Measurements from ENCODE around the gene GPLD1. TPM values are rescaled to one million over a fixed set of nuclear protein-coding genes. Genes with fewer than 3 reads are reported as not detected.
"Not testable (repeated sequence)": the region's sequence is repeated elsewhere in the genome, so short reads cannot be mapped to it uniquely, and the experiment has no call there.

GPLD1 gene
- total RNA-seq: 0.13 and 0.25 TPM in 2 replicates

DNA sequence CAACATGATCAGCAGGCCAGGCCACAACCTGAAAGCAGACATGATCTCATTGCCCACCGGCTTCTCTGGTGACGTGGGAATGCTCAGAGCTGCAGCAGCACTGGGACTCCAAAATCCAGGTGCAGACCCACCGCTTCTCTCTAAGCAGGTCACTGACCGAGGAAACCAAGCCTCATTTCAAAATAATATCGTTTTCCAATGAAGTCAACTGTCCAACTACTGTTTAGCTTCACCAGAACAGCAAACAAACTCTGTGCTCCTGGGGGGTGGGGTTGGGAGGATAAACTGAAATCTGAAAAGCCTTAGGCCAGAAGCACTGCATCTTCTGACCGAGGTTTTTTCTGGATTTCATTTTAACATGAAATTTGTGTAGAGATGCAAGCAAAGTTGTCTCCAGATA, at the start of gene GPLD1:
Gene GPLD1, minus strand, starts transcription at position 109 of the 400 bp plus-strand sequence. Its CDS starts 67 bp downstream, at position 42.
- no peak for DNase-seq (ENCODE audit: low read depth in 2 of 2)

DNA sequence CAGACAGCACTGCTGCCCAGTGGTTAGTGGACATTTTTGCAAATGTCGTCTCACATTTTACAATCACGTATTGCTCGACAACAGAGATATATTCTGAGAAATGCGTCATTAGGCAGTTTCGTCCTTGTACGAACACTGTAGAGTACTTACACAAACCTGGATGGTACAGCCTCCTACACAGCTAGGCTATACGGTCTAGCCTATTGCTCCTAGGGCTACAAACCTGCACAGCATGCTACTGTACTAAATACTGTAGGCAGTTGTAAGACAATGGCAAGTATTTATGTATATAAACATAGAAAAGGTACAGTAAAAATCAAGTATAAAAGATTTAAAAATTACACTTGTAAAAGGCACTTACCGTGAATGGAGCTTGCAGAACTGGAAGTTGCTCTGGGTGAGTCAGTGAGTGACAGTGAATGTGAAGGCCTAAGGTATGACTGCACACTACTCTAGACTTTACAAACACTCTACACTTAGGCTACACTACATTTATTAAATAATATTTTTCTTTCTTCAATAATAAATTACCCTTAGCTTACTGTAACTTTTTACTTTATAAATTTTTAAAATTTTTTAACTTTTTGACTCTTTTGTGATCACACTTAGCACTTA, 48.5 kb upstream of the GPLD1 start:
- DNase-seq (ENCODE audit: low read depth in 2 of 2): no peak

- no peak for DNase-seq (ENCODE audit: low read depth in 2 of 2)
These were observed 47.8 kb upstream of the GPLD1 start for GRCh38 chr6:24537082-24537699.

- no peak for DNase-seq (ENCODE audit: low read depth in 2 of 2)
These were observed 47.1 kb upstream of the GPLD1 start for GRCh38 chr6:24536466-24536865.

- DNase-seq (ENCODE audit: low read depth in 2 of 2): no peak
These were observed 45.8 kb upstream of the GPLD1 start for GRCh38 chr6:24535210-24535609.

DNA sequence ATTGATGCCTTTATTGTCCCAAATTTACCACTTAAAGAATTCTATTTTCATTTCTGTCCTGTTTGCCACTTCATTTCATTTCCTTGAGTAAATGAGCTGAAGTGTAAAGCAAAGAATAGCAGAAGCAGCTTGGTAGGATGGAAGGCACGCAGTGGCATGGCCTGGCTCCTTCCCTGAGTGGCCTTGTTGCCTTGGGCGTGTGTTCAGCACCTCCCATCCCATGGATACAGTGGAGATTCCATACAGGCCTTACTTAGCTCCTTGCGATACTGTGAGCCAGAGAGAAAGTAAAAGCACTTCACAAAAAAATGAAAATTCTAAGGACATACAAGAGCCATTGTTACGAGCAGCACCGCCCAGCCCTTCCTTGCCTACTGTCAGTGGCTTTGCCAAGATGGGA, 45.0 kb upstream of the GPLD1 start:
- no peak for DNase-seq (ENCODE audit: low read depth in 2 of 2)

DNA sequence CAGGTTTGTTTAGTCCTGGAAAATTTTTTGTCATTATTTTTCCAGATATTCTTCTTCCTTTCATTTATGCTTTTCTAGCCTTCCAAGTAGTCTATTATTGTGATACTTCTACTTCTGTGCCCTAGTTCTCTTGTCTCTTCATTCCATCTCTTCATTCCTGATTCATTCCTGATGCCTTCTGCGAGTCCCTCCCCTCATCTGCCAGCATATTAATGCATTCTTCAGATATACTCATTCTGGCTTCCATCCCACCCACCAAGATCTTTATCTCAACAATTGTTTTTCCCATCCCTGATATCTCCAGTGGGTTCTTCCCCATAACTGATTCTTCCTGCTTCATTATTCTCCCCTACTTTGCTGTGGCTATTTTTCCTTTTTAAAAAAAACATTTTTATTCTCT, 40.6 kb upstream of the GPLD1 start:
- no peak for DNase-seq (ENCODE audit: low read depth in 2 of 2)

- DNase-seq (ENCODE audit: low read depth in 2 of 2): peak in 1 of 2 donors; percentile 18
These were observed 35.4 kb upstream of the GPLD1 start for GRCh38 chr6:24524805-24525204.

- DNase-seq (ENCODE audit: low read depth in 2 of 2): no peak
These were observed 35.0 kb upstream of the GPLD1 start for GRCh38 chr6:24524329-24524728.

DNA sequence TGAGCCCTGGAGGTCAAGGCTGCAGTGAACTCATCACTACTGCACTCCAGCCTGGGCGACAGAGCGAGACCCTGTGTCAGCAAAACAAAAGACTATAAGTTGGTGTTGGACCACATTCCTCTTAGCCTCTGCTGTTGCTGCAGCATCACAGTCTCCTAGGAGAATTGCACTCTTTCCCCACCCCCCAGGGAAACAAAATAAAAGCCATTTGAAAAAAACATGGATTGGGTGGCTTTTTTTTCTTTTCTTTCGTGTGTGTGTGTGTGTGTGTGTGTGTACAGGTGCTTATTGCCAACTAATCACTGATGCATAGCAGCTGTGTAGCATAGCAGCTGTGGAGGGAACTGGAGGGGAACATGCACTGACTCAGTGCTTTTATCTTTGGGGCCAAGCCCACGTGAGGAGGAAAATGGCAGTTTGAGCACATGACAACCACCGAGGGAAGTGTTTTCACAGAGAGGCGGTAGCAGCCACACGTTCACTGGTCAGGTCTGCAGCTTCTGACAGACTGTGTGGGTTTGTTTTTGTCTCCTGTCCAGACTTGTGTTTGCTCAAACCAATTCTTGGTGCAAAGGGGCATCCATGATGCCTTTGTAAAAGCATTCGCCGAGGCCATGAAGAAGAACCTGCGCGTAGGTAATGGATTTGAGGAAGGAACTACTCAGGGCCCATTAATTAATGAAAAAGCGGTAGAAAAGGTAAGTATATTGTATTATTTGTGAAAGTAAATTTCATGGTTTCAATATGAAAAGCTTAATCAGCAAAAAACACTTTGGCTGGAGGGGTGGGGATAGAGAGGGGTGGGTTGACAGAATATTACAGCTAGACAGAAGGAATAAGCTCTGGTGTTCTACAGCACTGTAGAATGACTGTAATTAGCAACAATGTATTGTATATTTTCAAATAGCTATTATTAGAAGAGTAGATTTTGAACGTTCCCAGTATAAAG, 33.1 kb upstream of the GPLD1 start:
- no peak for DNase-seq (ENCODE audit: low read depth in 2 of 2)

GRCh38 chr6:24520929-24521546, 31.7 kb upstream of the GPLD1 start:
- DNase-seq (ENCODE audit: low read depth in 2 of 2): peak; percentile 1 to 28

GRCh38 chr6:24517659-24518543, 28.5 kb upstream of the GPLD1 start:
- no peak for DNase-seq (ENCODE audit: low read depth in 2 of 2)

- DNase-seq (ENCODE audit: low read depth in 2 of 2): no peak
These were observed 24.2 kb upstream of the GPLD1 start for GRCh38 chr6:24513602-24514001.

- DNase-seq (ENCODE audit: low read depth in 2 of 2): not testable (repeated sequence)
These were observed 22.6 kb upstream of the GPLD1 start for GRCh38 chr6:24511976-24512375.

DNA sequence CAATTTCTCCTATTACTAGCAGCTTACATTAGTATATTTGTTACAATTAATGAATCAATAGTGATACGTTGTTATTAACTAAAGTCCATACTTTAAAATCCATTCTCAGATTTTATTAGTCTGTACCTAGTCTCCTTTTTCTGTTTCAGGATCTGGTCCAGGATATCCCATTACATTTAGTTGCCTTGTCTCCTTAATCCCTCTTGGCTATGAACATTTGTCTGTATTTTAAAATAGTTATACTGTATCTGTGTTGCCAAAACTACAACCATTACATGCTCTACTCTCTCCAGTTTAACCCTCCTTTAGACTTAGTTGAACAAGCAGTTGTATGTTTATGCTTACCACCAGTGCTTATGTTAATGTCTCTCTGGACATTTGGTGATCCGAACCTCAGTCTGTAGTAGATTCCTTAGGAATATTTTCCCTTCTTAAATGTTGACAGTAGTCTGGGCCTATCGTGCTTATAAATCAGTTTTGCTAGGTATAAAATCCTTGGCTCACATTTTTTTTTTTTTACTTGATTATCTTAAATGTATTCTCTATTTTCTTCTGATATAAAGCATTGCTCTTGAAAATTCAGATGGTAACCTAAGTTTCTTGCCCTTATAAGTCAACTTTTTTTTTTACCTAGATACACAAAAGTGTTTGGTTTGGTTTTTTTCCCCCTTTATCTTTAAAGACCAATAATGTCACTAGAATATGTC, 17.6 kb upstream of the GPLD1 start:
- no peak for DNase-seq (ENCODE audit: low read depth in 2 of 2)

- DNase-seq (ENCODE audit: low read depth in 2 of 2): no peak
These were observed 15.5 kb upstream of the GPLD1 start for GRCh38 chr6:24504649-24505586.

DNA sequence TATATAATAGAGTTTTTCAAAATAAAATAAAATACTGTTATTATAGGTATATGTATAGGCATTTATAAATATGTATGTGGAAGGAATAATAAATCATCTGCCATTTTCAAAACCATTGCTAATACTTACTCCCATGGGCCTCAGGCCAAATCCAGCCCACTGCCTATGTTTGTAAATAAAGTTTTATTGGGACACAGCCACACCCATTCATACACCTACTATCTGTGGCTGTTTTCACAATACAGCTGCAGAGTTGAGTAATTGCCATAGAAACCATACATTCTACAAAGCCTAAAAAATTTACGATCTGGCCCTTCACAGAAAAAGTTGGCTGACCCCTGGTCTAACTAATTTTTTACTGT, 14.9 kb upstream of the GPLD1 start:
- no peak for DNase-seq (ENCODE audit: low read depth in 2 of 2)

DNA sequence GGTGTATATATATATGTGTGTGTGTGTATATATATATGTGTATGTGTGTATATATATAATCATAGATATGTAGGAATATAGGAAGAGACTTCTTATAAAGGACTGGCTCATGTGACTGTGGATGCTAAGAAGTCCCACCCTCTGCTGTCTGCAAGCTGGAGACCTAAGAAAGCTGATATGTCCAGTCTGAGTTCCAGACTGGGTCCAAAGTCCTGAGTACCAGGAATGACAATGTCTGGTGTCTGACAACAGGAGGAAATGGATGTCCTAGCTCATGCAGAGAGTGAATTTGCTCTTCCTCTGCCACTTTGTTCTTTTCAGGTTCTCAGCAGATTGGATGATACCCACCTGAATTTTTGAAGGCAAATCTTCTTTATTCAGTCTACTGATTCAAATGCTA, 12.5 kb upstream of the GPLD1 start:
- DNase-seq (ENCODE audit: low read depth in 2 of 2): no peak

DNA sequence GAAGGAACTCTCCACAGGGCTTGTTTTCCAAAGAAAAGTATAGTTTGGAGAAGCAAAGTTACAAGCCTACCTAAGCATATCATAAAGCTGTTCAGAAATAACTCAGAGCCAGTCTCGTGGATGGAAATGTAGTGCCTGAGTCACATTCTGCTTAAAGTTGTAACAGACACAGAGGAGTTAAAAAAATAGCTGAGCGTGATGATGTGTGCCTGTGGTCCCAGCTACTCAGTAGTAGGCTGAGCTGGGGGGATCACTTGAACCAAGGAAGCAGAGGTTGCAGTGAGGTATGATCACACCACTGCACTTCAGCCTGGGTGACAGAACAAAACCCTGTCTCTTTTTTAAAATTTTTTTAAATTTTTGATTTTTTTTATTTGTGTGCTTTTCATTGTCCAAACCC, 12.0 kb upstream of the GPLD1 start:
- no peak for DNase-seq (ENCODE audit: low read depth in 2 of 2)

Measured in dermis microvascular lymphatic vessel endothelial cell (primary cell).